HFFc6 (cell line): ENCODE measurements around the gene FPR2. TPM values are rescaled to one million over a fixed set of nuclear protein-coding genes. Genes with fewer than 3 reads are reported as not detected.

ENCODE experiments used
- DNase-seq: peaks from one replicate; pipeline ENCODE4 v3.0.0-alpha.2; 2018
- H3K27ac Mint-ChIP-seq: 2 replicates; pipeline ENCODE4 v1.8.0; 2020; ENCODE audit warnings: mild to moderate bottlenecking, mixed read lengths
- H3K27me3 Mint-ChIP-seq: 2 replicates; pipeline ENCODE4 v1.8.0; 2021; ENCODE audit warnings: mild to moderate bottlenecking, moderate library complexity, mixed read lengths; ENCODE audit not compliant: insufficient read depth
- H3K36me3 Mint-ChIP-seq: 2 replicates; pipeline ENCODE4 v1.8.0; 2021; ENCODE audit warnings: low read depth, mixed read lengths
- H3K4me1 Mint-ChIP-seq: 2 replicates; pipeline ENCODE4 v1.8.0; 2020; ENCODE audit warnings: low read depth, mixed read lengths
- H3K4me3 Mint-ChIP-seq: 2 replicates; pipeline ENCODE4 v1.8.0; 2020; ENCODE audit warnings: mild to moderate bottlenecking, moderate library complexity, mixed read lengths
- H3K9me3 Mint-ChIP-seq: 2 replicates; pipeline ENCODE4 v1.8.0; 2020; ENCODE audit warnings: mild to moderate bottlenecking, mixed read lengths
- CTCF ChIP-seq: fragments of 200-600 bp; sonication (generic); IDR thresholded peaks from 2 replicates; pipeline ENCODE4 v1.5.0; 2021; ENCODE audit warnings: antibody characterized with exemption, mild to moderate bottlenecking
- total RNA-seq, 6 experiments: library from RNA; stranded (reverse); fragmentation: NEBNext Ultra II Directional; extraction: Animal tissue kit (Norgen Biotek cat#: 25700); gene quantifications; 2 replicates in 1 of 6; 3 replicates in 5 of 6; pipeline ENCODE4 v1.2.3, GENCODE V29; 2021

The FPR2 gene
- total RNA-seq, 6 experiments from 2014 or later: not detected

GRCh38 chr19:51742789-51743188 lies 18.2 kb upstream of the FPR2 start:
- Mint-ChIP-seq H3K27ac (peak overlapping the region; percentile 56; the same call in 1 of the 2 replicates), H3K4me3 (peak overlapping the region; percentile 16; the same call in 1 of the 2 replicates), H3K27me3 (peaks cover 16% of the 10 kb centered on the region), H3K36me3 (no peaks in the 10 kb centered on the region), H3K9me3 (no peaks in the 10 kb centered on the region; the same call in 1 of the 2 replicates), H3K4me1 (peaks cover 35% of the 10 kb centered on the region)
- TF ChIP-seq CTCF: no peak
- DNase-seq: peak; percentile 37

GRCh38 chr19:51743405-51743804 lies 17.6 kb upstream of the FPR2 start:
- peak overlapping the region; percentile 56; the same call in 1 of the 2 replicates for H3K27ac Mint-ChIP-seq
- H3K9me3 Mint-ChIP-seq: no peaks in the 10 kb centered on the region; the same call in 1 of the 2 replicates
- no peak for TF ChIP-seq CTCF
- peaks cover 12% of the 10 kb centered on the region for H3K27me3 Mint-ChIP-seq
- peaks cover 35% of the 10 kb centered on the region for H3K4me1 Mint-ChIP-seq
- H3K4me3 Mint-ChIP-seq: peak overlapping the region; percentile 16; the same call in 1 of the 2 replicates
- H3K36me3 Mint-ChIP-seq: no peaks in the 10 kb centered on the region
- DNase-seq: no peak

- H3K4me1 Mint-ChIP-seq: peaks cover 36% of the 10 kb centered on the region
- TF ChIP-seq CTCF: no peak
- no peaks in the 10 kb centered on the region; the same call in 1 of the 2 replicates for H3K9me3 Mint-ChIP-seq
- H3K27ac Mint-ChIP-seq: no peak overlapping the region
- H3K4me3 Mint-ChIP-seq: no peak overlapping the region
- DNase-seq: no peak
- H3K27me3 Mint-ChIP-seq: peaks cover 14% of the 10 kb centered on the region
- H3K36me3 Mint-ChIP-seq: no peaks in the 10 kb centered on the region; the same call in 1 of the 2 replicates
These were observed 14.2 kb upstream of the FPR2 start for GRCh38 chr19:51746731-51747130.

- Mint-ChIP-seq H3K27me3 (peaks cover 15% of the 10 kb centered on the region), H3K4me3 (no peak overlapping the region), H3K4me1 (peaks cover 25% of the 10 kb centered on the region), H3K36me3 (no peaks in the 10 kb centered on the region; the same call in 1 of the 2 replicates), H3K27ac (peak overlapping the region; percentile 26; the same call in 1 of the 2 replicates), H3K9me3 (no peaks in the 10 kb centered on the region; the same call in 1 of the 2 replicates)
- DNase-seq: peak; percentile 48
- no peak for TF ChIP-seq CTCF
These were observed 11.0 kb upstream of the FPR2 start for GRCh38 chr19:51749979-51750378.

GRCh38 chr19:51750400-51751094 lies 10.4 kb upstream of the FPR2 start:
- peaks cover 21% of the 10 kb centered on the region for H3K4me1 Mint-ChIP-seq
- H3K4me3 Mint-ChIP-seq: peak overlapping the region; percentile 27; the same call in 1 of the 2 replicates
- TF ChIP-seq CTCF: no peak
- peaks cover 1% of the 10 kb centered on the region for H3K9me3 Mint-ChIP-seq
- peak; percentile 12 for DNase-seq
- no peak overlapping the region; the same call in 1 of the 2 replicates for H3K27ac Mint-ChIP-seq
- no peaks in the 10 kb centered on the region; the same call in 1 of the 2 replicates for H3K36me3 Mint-ChIP-seq
- peaks cover 15% of the 10 kb centered on the region for H3K27me3 Mint-ChIP-seq
